ENCODE measurements around the gene CNTNAP2.
A peak's percentile ranks its signal among the peaks of the same experiment; 100 is the strongest.

The CNTNAP2 gene

DNA sequence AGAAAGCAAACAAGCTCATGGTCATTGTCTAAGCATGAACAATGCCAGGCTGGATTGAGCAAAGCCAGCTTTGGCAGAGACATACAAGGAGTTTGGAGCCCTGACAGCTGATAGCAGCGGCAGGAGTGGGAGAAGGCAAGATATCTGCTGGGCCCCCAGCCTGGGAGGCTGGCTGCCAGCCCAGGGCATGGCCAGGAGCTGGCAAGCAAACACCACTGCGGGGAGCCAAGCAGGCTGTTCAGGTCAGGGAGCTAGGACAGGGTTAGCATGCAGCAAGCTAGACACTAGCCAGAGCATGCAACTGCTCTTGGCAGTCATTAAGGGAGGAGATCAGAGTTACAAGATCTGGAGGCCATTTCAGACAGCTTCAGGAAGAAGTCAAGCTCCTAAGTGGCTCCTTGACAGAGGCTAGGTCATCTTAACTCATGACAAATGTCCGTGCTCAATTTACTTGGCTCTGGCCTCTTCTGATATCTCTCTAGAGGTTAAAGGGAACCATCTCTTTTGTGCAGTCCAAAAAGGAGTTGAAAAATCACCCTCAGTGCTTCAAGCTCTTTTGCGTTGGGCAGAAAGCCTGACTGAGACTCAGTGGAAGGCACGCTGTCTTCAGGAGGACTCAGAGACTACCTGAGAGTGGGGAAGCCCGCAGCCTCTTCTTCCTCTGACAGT is 2037.1 kb downstream of the CNTNAP2 start:
- H3K27ac ChIP-seq = peak overlapping the region; percentile 73
- TF ChIP-seq, protein P1, sequence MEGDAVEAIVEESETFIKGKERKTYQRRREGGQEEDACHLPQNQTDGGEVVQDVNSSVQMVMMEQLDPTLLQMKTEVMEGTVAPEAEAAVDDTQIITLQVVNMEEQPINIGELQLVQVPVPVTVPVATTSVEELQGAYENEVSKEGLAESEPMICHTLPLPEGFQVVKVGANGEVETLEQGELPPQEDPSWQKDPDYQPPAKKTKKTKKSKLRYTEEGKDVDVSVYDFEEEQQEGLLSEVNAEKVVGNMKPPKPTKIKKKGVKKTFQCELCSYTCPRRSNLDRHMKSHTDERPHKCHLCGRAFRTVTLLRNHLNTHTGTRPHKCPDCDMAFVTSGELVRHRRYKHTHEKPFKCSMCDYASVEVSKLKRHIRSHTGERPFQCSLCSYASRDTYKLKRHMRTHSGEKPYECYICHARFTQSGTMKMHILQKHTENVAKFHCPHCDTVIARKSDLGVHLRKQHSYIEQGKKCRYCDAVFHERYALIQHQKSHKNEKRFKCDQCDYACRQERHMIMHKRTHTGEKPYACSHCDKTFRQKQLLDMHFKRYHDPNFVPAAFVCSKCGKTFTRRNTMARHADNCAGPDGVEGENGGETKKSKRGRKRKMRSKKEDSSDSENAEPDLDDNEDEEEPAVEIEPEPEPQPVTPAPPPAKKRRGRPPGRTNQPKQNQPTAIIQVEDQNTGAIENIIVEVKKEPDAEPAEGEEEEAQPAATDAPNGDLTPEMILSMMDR (conservative IDR thresholded peaks at IDR 0.05) = no peak; the same call in 1 of the 2 replicates

DNA sequence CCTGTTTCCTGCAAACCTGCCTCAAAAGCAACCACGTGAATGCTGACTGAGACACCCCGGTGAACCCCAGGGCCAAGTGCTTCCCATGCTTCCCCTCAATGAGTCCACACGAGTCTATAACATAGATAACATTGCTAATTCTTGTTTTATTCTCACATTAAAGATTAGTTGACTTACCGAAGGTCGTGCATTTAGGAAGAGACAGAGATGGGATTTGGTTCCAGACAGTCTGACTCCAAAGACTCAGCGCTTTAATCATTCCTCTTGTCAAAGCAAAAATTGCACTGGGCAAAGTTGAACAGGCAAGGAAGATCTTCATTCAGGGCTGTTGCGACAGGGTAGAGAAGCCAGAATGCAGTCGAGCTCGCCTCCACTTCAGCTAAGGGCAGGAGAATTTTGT is 2038.4 kb downstream of the CNTNAP2 start:
- TF ChIP-seq, protein P1 (conservative IDR thresholded peaks at IDR 0.05) = no peak
- H3K27ac ChIP-seq = peak overlapping the region; percentile 73; the same call in 1 of the 2 replicates

DNA sequence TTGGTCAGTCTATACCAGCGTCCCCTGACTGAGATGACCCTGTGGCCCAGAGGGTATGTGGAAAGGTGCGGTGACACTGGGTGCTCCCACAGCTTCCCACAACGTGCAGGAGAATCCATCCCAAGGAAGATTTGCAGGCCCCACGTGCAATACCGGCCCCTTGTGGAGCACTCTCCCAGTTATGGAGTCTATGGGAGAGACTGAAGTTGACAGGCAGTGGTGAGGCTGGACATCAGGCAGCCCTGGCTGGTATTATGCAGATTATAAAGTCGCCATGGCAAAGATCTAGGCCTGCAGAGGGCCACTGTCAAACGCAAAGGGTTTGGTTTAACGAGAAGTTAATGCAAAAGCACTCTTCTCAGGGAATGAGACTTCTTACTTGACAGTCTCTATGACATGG is 2039.2 kb downstream of the CNTNAP2 start:
- no peak overlapping the region for H3K27ac ChIP-seq

DNA sequence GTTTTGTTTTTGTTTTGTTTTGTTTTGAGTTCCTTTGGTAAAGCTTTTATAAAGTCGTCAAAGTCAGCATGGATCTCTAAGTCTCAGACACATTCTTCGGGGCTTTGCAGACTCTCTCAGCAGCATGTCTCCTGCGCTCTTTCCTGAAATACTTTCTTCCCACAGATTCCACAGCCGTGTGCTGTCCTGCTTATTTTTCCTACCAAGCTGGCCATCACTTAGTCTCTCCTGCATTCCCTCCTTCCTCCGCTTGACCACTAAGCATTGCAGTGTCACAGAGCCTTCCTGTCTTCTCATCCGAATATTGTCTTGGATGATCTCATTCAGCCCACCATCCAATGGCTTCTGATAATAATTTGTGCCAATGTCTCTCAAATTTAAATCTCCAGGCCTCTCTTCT is 2039.6 kb downstream of the CNTNAP2 start:
- TF ChIP-seq, protein P1 (conservative IDR thresholded peaks at IDR 0.05) = no peak
- H3K27ac ChIP-seq = no peak overlapping the region

More for the DNA sequence above, 2039.2 kb downstream of the CNTNAP2 start:
- TF ChIP-seq, protein P1 (conservative IDR thresholded peaks at IDR 0.05) = no peak

DNA sequence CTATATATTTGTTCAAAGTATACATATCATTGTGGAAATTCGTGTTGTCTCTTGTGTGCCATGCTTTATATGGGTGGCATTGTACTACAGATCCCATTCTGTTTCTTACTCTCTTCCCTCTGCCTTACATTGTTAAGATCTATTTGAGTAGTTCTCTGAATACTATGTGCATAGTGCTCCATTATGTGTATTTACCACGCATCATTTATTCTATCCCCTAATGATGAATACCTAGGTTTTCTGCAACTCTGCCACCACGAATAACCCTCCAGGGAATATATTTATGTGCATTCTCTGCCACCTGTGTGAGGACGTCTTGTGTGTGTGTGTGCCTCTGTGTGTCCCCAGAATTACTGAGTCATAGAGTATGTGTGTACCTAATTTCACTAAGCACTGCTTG is 2042.7 kb downstream of the CNTNAP2 start:
- H3K27ac ChIP-seq = no peak overlapping the region
- TF ChIP-seq, protein P1 (conservative IDR thresholded peaks at IDR 0.05) = no peak

DNA sequence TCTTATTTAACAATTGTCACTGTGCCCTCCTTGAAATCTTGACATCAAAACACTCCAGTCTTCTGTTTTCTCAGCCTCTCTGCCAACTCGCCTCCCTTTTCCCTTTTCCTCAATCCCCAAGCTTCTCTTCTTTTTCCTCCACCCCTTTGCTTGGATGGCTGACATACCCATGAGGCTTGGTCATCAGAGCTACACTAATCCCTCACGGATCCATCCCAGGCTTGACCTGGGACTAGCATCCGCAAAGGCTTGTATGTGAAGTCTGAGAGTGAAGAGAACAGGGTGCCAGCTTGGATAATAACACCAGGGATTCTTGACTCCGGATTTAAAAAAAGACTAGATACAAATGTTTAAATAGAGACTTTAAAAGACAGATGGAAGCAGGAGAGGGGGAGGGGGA is 2045.2 kb downstream of the CNTNAP2 start:
- no peak overlapping the region for H3K27ac ChIP-seq
- TF ChIP-seq, protein P1 (conservative IDR thresholded peaks at IDR 0.05) = no peak

DNA sequence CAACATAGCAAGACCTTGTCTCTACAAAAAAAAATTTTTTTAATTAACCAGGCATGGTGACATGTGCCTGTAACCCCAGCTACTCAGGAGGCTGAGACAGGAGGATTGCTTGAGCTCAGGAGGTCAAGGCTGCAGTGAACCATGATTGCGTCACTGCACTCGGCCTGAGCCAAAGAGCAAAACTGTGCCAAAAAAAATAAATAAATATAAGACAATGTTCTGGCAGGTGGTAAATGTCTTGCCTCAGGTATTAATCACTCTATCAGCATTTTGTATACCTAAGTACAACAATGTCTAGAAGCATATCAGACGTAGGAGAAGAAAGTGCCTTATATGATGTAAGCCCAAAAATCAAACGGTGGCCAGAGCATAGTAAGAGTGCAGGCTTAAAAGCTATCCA is 2046.2 kb downstream of the CNTNAP2 start:
- TF ChIP-seq, protein P1 (conservative IDR thresholded peaks at IDR 0.05) = no peak
- no peak overlapping the region for H3K27ac ChIP-seq

Data from VCaP (cell line).